DMS 273 treated with DMSO at 0.1 percent for 48 hours (cell line): ENCODE measurements around the gene C1QL1.

Experiments
- DNase-seq: peaks from one replicate; lab custom pipeline; 2025; lab: John Stamatoyannopoulos, UW

Gene C1QL1

GRCh38 chr17:44930667-44931066 is 37.4 kb downstream of the C1QL1 start:
- no peak for DNase-seq

GRCh38 chr17:44928950-44929720 is 39.0 kb downstream of the C1QL1 start:
- no peak for DNase-seq

- DNase-seq = no peak
Observed at GRCh38 chr17:44928136-44928535, 40.0 kb downstream of the C1QL1 start.

- no peak for DNase-seq
Observed at GRCh38 chr17:44927696-44928095, 40.4 kb downstream of the C1QL1 start.

GRCh38 chr17:44926821-44927525 is 41.1 kb downstream of the C1QL1 start:
- DNase-seq = no peak

- no peak for DNase-seq
Observed at GRCh38 chr17:44925731-44926697, 42.1 kb downstream of the C1QL1 start.

- DNase-seq = no peak
Observed at GRCh38 chr17:44924107-44924544, 44.0 kb downstream of the C1QL1 start.

- no peak for DNase-seq
Observed at GRCh38 chr17:44922746-44923470, 45.2 kb downstream of the C1QL1 start.

GRCh38 chr17:44922136-44922535 is 46.0 kb downstream of the C1QL1 start:
- no peak for DNase-seq

GRCh38 chr17:44921122-44921882 is 46.8 kb downstream of the C1QL1 start:
- peak; percentile 67 for DNase-seq

GRCh38 chr17:44920565-44920940 is 47.5 kb downstream of the C1QL1 start:
- no peak for DNase-seq

GRCh38 chr17:44919885-44920564 is 48.1 kb downstream of the C1QL1 start:
- peak; percentile 38 for DNase-seq

GRCh38 chr17:44919411-44919810 is 48.7 kb downstream of the C1QL1 start:
- DNase-seq = no peak

GRCh38 chr17:44918006-44918405 is 50.1 kb downstream of the C1QL1 start:
- DNase-seq = no peak

- DNase-seq = no peak
Observed at GRCh38 chr17:44917456-44917855, 50.6 kb downstream of the C1QL1 start.

- DNase-seq = no peak
Observed at GRCh38 chr17:44916781-44917241, 51.3 kb downstream of the C1QL1 start.

- no peak for DNase-seq
Observed at GRCh38 chr17:44915862-44916780, 52.0 kb downstream of the C1QL1 start.

- no peak for DNase-seq
Observed at GRCh38 chr17:44915321-44915726, 52.8 kb downstream of the C1QL1 start, which contains the start of gene GFAP. TSS of gene GFAP (minus strand) at chr17:44915500. CDS start at chr17:44915486, 14 bp downstream.

- no peak for DNase-seq
Observed at GRCh38 chr17:44914698-44915271, 53.3 kb downstream of the C1QL1 start.
